ENCODE measurements around the gene CPXM1.

GRCh38 chr20:2754424-2754823, 46.0 kb downstream of the CPXM1 start:
- TF ChIP-seq PPARA (CRISPR knock-in tag; IDR thresholded peaks at IDR 0.05; ENCODE audit: borderline replicate concordance) = no peak
- no peak for TF ChIP-seq ESRRG (CRISPR knock-in tag; IDR thresholded peaks at IDR 0.05)
- no peak for TF ChIP-seq ZFP3 (CRISPR knock-in tag; IDR thresholded peaks at IDR 0.05)
- TF ChIP-seq GLIS3 (CRISPR knock-in tag; IDR thresholded peaks at IDR 0.05) = no peak
- TF ChIP-seq CREB5 (CRISPR knock-in tag; IDR thresholded peaks at IDR 0.05; ENCODE audit: low read depth) = no peak
- no peak for TF ChIP-seq POU6F1 (CRISPR knock-in tag; IDR thresholded peaks at IDR 0.05; ENCODE audit: borderline replicate concordance, low read depth)
- TF ChIP-seq ZNF70 (CRISPR knock-in tag; IDR thresholded peaks at IDR 0.05) = no peak
- no peak for TF ChIP-seq PATZ1 (CRISPR knock-in tag; IDR thresholded peaks at IDR 0.05; ENCODE audit: borderline replicate concordance)
- TF ChIP-seq ZNF8 (CRISPR knock-in tag; IDR thresholded peaks at IDR 0.05) = no peak

All from SK-N-SH treated with all-trans-retinoic acid at 6 μM for 48 hours (cell line).